Left lung (tissue), 10 donors: ENCODE results near the gene DPM2. TPM values are rescaled to one million over a fixed set of nuclear protein-coding genes. Genes with fewer than 3 reads are reported as not detected.

ENCODE experiments used
- ATAC-seq: fragments of 200-7000 bp; cut with Tn5 transposase; one replicate; pipeline ENCODE4 v1.9.1; 2020; ENCODE audit warnings: moderate library complexity
- DNase-seq, 4 donors: peaks; one replicate each; pipeline ENCODE4 v3.0.0-alpha.2; 2013 to 2020
- H3K27ac ChIP-seq, 2 donors: fragments of 200-600 bp; sonication (generic) in 1 of 2; one replicate each; pipeline versions ENCODE4 v1.5.0 to v1.8.0; 2020 to 2021
- H3K27me3 ChIP-seq, 2 donors: fragments of 200-600 bp; sonication (generic) in 1 of 2; one replicate each; pipeline versions ENCODE4 v1.5.0 to v1.8.0; 2020 to 2021
- H3K36me3 ChIP-seq, 2 donors: fragments of 200-600 bp; sonication (generic) in 1 of 2; one replicate each; pipeline versions ENCODE4 v1.5.0 to v1.8.0; 2020 to 2021
- H3K4me1 ChIP-seq, 2 donors: fragments of 200-600 bp; one replicate each; pipeline ENCODE4 v1.8.0; 2021
- H3K4me3 ChIP-seq, 2 donors: fragments of 200-600 bp; sonication (generic) in 1 of 2; one replicate each; pipeline versions ENCODE4 v1.5.0 to v1.8.0; 2020 to 2021; ENCODE audit warnings: mild to moderate bottlenecking in 1 of 2
- H3K9me3 ChIP-seq, 2 donors: fragments of 200-600 bp; sonication (generic) in 1 of 2; one replicate each; pipeline versions ENCODE4 v1.5.0 to v1.8.0; 2020 to 2021
- CTCF ChIP-seq, 2 donors: fragments of 200-600 bp; sonication (generic) in 1 of 2; IDR thresholded peaks; one replicate each; pipeline versions ENCODE4 v1.5.0 to v1.8.0; 2021; ENCODE audit warnings: antibody characterized with exemption in 2 of 2
- intact Hi-C, 2 donors: fragments of 100-400 bp; cut with DNase I; formaldehyde crosslinking; loops; one replicate each; pipeline versions ENCODE4 v1.11.2 to v1.14.2; 2022
- polyA plus RNA-seq, 6 donors: library from polyadenylated mRNA; unstranded; fragments of 120-200 nt; gene quantifications; one replicate each; pipeline ENCODE4 v1.2.1, GENCODE V29; 2013; ENCODE audit not compliant: insufficient read length in 6 of 6
- total RNA-seq, 2 donors: library from RNA; stranded (reverse); fragmentation: NEBNext Ultra II Directional; extraction: Animal tissue kit (Norgen Biotek cat#: 25700); gene quantifications; one replicate each; pipeline ENCODE4 v1.2.1, GENCODE V29; 2021
- donor health status: DM: no; HTN: yes; CAD: no.
- donor health status: DM: no; HTN: no; CAD: no.

DPM2 gene
- total and polyA plus RNA-seq, 8 donors, result 32.1 to 47.6 (median 36.3) TPM

- H3K27me3 ChIP-seq, result no peaks in the 10 kb centered on the region
- H3K4me1 ChIP-seq, result peaks cover 53 to 75% of the 10 kb centered on the region in 2 donors
- intact Hi-C loops, result no loop called here
- peak; percentile 55 for ATAC-seq
- TF ChIP-seq CTCF (IDR thresholded peaks at IDR 0.05), result no peak
- DNase-seq, result peak in 3 of 4 donors; percentile 76 to 89 (median 82)
- H3K36me3 ChIP-seq, result peaks cover 0 to 14% of the 10 kb centered on the region in 2 donors
- H3K9me3 ChIP-seq, result no peaks in the 10 kb centered on the region
- peak overlapping the region; percentile 75 to 92 for H3K27ac ChIP-seq
- peak overlapping the region in 1 of 2 donors; percentile 14 for H3K4me3 ChIP-seq
Observed at GRCh38 chr9:127903557-127904475, 33.8 kb downstream of the DPM2 start.

GRCh38 chr9:127899128-127899943, 38.3 kb downstream of the DPM2 start, which contains the start of gene ST6GALNAC6:
TSS of gene ST6GALNAC6 (minus strand) at chr9:127899603. CDS start at chr9:127897981, 1,622 bp downstream.
- intact Hi-C loops, result no loop called here
- Histone ChIP-seq H3K27me3 (no peaks in the 10 kb centered on the region), H3K9me3 (peaks cover 0 to 9% of the 10 kb centered on the region in 2 donors), H3K27ac (peak within 1 kb of the TSS; percentile 82 to 93), H3K4me1 (peaks cover 45 to 67% of the 10 kb centered on the region in 2 donors), H3K4me3 (peak within 1 kb of the TSS; percentile 74 to 82), H3K36me3 (peaks cover 2 to 22% of the 10 kb centered on the region in 2 donors)
- ATAC-seq, result peak; percentile 75
- no peak for TF ChIP-seq CTCF (IDR thresholded peaks at IDR 0.05)
- DNase-seq, result peak in 3 of 4 donors; percentile 81 to 97 (median 85)

- Histone ChIP-seq H3K27ac (peak overlapping the region; percentile 82 to 93), H3K27me3 (no peaks in the 10 kb centered on the region), H3K4me1 (peaks cover 38 to 60% of the 10 kb centered on the region in 2 donors), H3K4me3 (peak overlapping the region; percentile 74 to 82), H3K36me3 (peaks cover 7 to 29% of the 10 kb centered on the region in 2 donors), H3K9me3 (peaks cover 0 to 13% of the 10 kb centered on the region in 2 donors)
- peak in 1 of 4 donors; percentile 83 for DNase-seq
- TF ChIP-seq CTCF (IDR thresholded peaks at IDR 0.05), result no peak
- ATAC-seq, result peak; percentile 48
- intact Hi-C loops, result no loop called here
Observed at GRCh38 chr9:127898433-127899127, 39.1 kb downstream of the DPM2 start.

GRCh38 chr9:127897193-127897692, 40.4 kb downstream of the DPM2 start:
- H3K4me1 ChIP-seq, result peaks cover 32 to 47% of the 10 kb centered on the region in 2 donors
- H3K4me3 ChIP-seq, result peak overlapping the region; percentile 3 to 74
- H3K27me3 ChIP-seq, result no peaks in the 10 kb centered on the region
- intact Hi-C loops, result no loop called here
- peaks cover 0 to 22% of the 10 kb centered on the region in 2 donors for H3K9me3 ChIP-seq
- peak overlapping the region; percentile 33 to 93 for H3K27ac ChIP-seq
- DNase-seq, result peak in 3 of 4 donors; percentile 74 to 81 (median 80)
- peak; percentile 72 for ATAC-seq
- no peak for TF ChIP-seq CTCF (IDR thresholded peaks at IDR 0.05)
- H3K36me3 ChIP-seq, result peaks cover 7 to 42% of the 10 kb centered on the region in 2 donors
